Fibroblast of skin of back (primary cell): ENCODE data around the gene MX2.
"Not testable (repeated sequence)": the region's sequence is repeated elsewhere in the genome, so short reads cannot be mapped to it uniquely, and the experiment has no call there.

ENCODE experiments used
- DNase-seq: peaks from one replicate; pipeline ENCODE4 v3.0.0-alpha.2; 2013

The MX2 gene

GRCh38 chr21:41418393-41418792 lies 56.6 kb downstream of the MX2 start:
- no peak for DNase-seq

GRCh38 chr21:41418956-41419680 lies 57.3 kb downstream of the MX2 start:
- DNase-seq: no peak

- DNase-seq: peak; percentile 91
Measured at GRCh38 chr21:41419921-41420862, 58.4 kb downstream of the MX2 start.

GRCh38 chr21:41420998-41421397 lies 59.2 kb downstream of the MX2 start:
- DNase-seq: not testable (repeated sequence)

GRCh38 chr21:41422546-41423304 lies 60.9 kb downstream of the MX2 start:
- no peak for DNase-seq

- not testable (repeated sequence) for DNase-seq
Measured at GRCh38 chr21:41423305-41423636, 61.4 kb downstream of the MX2 start.

- no peak for DNase-seq
Measured at GRCh38 chr21:41425588-41425953, 63.7 kb downstream of the MX2 start.

- peak; percentile 30 for DNase-seq
Measured at GRCh38 chr21:41425954-41426675, 64.3 kb downstream of the MX2 start, which contains the start of gene MX1. MX1 (plus strand) TSS chr21:41426239; CDS start chr21:41432071, 5,832 bp downstream.

GRCh38 chr21:41426676-41427404 lies 65.0 kb downstream of the MX2 start:
- no peak for DNase-seq

GRCh38 chr21:41427556-41427955 lies 65.7 kb downstream of the MX2 start:
- no peak for DNase-seq

- no peak for DNase-seq
Measured at GRCh38 chr21:41428311-41428710, 66.5 kb downstream of the MX2 start.

GRCh38 chr21:41428847-41429246 lies 67.0 kb downstream of the MX2 start:
- no peak for DNase-seq

- DNase-seq: no peak
Measured at GRCh38 chr21:41429305-41429704, 67.5 kb downstream of the MX2 start.

GRCh38 chr21:41429925-41430491 lies 68.2 kb downstream of the MX2 start:
- DNase-seq: no peak

- DNase-seq: no peak
Measured at GRCh38 chr21:41431788-41432548, 70.1 kb downstream of the MX2 start.

- DNase-seq: no peak
Measured at GRCh38 chr21:41432562-41433460, 71.0 kb downstream of the MX2 start.

- no peak for DNase-seq
Measured at GRCh38 chr21:41433566-41433965, 71.7 kb downstream of the MX2 start.

- no peak for DNase-seq
Measured at GRCh38 chr21:41435706-41436105, 73.9 kb downstream of the MX2 start.

- DNase-seq: no peak
Measured at GRCh38 chr21:41437729-41438128, 75.9 kb downstream of the MX2 start.
